HAP-1 (cell line): Measurements from ENCODE around the gene RXRB.
A peak's percentile ranks its signal among the peaks of the same experiment; 100 is the strongest.

ENCODE experiments used
- DNase-seq, 2 experiments: peaks; one replicate each; pipeline ENCODE4 v3.0.0-alpha.2; 2016 to 2020; ENCODE audit warnings: low spot score in 2 of 2
- H3K27me3 ChIP-seq: fragments of 250-450 bp; sonication (Bioruptor Pico); 2 replicates; pipeline ENCODE4 v1.5.1; 2020; ENCODE audit warnings: low read depth, mild to moderate bottlenecking, moderate library complexity
- H3K36me3 ChIP-seq: fragments of 250-450 bp; sonication (Bioruptor Pico); replicated peaks from 2 replicates; pipeline ENCODE4 v1.5.1; 2020; ENCODE audit warnings: mild to moderate bottlenecking
- H3K4me1 ChIP-seq: fragments of 250-450 bp; sonication (Bioruptor Pico); 2 replicates; pipeline ENCODE4 v1.5.1; 2020; ENCODE audit warnings: mild to moderate bottlenecking
- H3K4me3 ChIP-seq: fragments of 250-450 bp; sonication (Bioruptor Pico); 2 replicates; pipeline ENCODE4 v1.5.1; 2020; ENCODE audit warnings: mild to moderate bottlenecking, moderate library complexity
- H3K9me3 ChIP-seq: fragments of 250-450 bp; sonication (Bioruptor Pico); 2 replicates; pipeline ENCODE4 v1.5.1; 2020; ENCODE audit warnings: mild to moderate bottlenecking, moderate library complexity
- in situ Hi-C: fragments of 300-500 bp; cut with MboI; formaldehyde crosslinking; loops from 3 replicates; pipeline ENCODE4 v1.14.3; 2020; ENCODE audit warnings: low sequenced_read_pairs, inconsistent platforms, mixed read lengths

Gene RXRB

DNA sequence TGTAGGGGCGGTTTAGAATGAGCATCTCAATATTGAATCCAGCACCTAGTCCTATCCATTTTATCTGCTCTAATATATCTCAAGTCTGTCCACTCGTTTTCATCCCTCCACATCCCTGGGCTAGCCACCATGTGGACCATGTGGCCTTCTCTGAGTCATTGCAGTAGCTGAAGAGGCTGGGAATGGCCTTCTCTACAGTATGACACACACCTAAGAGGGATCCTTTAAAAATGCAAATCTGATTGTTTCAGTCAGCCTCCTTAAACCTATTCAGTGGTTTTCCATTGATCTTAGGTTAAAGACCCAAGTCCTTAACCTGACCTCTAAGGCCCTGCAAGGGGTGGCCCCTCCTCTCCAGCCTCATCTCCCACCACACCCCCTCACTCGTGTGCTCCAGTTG lies 17.2 kb upstream of the RXRB start:
- Histone ChIP-seq H3K9me3 (no peaks in the 10 kb centered on the region), H3K4me1 (peaks cover 12% of the 10 kb centered on the region), H3K36me3 (peaks cover under 1% of the 10 kb centered on the region; the same call in 1 of the 2 replicates), H3K27me3 (no peaks in the 10 kb centered on the region), H3K4me3 (no peak overlapping the region)
- DNase-seq: no peak
- in situ Hi-C loops: no loop called here

DNA sequence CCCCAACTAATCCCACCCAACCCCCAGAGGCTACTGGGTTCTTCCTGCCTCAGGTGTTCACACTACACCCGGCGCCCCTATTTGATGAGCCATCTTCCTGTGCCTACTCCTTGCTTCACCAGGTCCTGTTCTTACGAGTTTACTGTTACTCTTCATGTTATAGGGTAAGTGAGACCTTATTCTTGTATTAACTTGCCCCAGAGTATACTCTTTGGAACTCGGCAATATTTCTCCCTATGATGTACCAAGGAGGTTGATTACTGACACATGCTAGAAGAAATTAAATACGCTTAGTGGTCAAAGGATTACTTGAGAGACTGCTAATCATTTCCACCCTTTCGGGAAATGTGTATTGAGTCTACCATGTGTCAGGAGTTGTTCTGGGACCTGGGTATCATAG lies 16.8 kb upstream of the RXRB start:
- no peak for DNase-seq
- Histone ChIP-seq H3K4me3 (no peak overlapping the region), H3K9me3 (no peaks in the 10 kb centered on the region), H3K36me3 (peaks cover 5% of the 10 kb centered on the region; the same call in 1 of the 2 replicates), H3K4me1 (peaks cover 13% of the 10 kb centered on the region), H3K27me3 (no peaks in the 10 kb centered on the region)
- in situ Hi-C loops: no loop called here

DNA sequence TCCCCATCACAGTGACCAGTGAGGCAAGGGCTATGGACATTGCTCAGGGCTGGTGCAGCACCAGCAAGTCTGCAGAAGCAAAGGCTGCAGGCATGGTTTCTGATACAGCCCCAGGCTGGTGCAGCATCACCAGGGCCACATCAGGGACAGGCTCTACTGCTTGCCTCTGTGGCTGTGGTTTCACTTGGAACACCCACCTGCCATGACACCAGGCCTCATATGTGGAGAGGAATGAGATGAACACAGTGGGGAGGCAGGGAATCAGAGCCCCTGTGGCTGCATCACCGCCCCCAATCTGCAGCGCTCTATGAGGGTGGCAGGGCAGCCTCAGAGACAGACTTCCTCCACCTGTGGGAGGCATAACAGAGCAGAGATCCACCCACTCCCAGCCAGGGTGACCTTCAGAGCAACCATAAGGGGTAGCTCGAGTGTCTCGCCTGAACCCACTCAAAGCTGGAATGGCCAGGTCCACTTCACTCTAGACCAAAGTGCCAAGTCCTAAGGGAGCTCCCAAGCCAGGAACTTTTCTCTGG lies 15.7 kb upstream of the RXRB start:
- in situ Hi-C loops: no loop called here
- DNase-seq: no peak
- no peaks in the 10 kb centered on the region for H3K27me3 ChIP-seq

DNA sequence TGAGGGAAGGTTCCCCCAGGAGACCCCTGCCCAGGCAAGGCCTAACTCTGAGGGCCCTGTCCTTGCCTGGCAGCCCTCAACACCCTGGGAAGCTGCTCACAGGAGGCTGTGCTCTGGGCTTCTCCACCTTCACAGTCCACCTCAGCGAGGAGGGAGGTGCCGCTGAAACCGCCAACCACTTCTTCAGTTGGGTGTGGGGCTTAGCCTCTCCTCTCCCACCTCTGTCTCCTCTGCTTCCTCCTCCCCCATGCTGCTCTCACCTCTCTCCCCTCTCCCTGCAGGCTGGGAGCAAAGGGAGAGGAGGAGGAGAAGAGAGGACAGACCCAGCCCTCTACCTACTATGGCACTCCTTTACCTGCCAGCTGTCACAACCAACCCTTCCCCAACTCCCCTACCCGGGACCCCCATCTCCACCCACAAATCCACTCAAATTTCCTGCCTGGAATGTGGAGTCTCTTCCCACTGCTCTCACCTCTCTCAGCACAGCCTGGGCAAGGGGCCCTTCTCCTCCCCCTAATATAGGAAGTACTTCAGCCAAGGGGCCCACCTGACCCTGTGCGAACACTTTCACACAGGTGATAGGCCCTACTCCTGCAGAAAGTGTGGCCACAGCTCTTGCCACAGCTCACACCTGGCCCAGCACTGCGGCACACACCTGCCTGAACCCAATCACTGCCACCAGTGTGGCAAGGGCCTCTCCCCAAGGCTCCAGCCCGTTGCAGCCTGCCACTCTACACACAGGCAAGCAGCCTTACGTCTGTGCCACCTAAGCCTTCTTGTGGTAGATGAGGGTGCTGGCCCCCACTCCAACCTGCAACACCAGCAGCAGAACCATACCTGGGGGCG lies 15.0 kb upstream of the RXRB start:
- no peak overlapping the region for H3K4me3 ChIP-seq
- in situ Hi-C loops: no loop called here
- H3K4me1 ChIP-seq: peaks cover 13% of the 10 kb centered on the region
- H3K9me3 ChIP-seq: no peaks in the 10 kb centered on the region
- H3K36me3 ChIP-seq: peaks cover 11% of the 10 kb centered on the region
- no peaks in the 10 kb centered on the region for H3K27me3 ChIP-seq
- no peak for DNase-seq

More for the DNA sequence above, 15.7 kb upstream of the RXRB start:
- H3K9me3 ChIP-seq: no peaks in the 10 kb centered on the region
- H3K4me1 ChIP-seq: peaks cover 13% of the 10 kb centered on the region
- peaks cover 6% of the 10 kb centered on the region; the same call in 1 of the 2 replicates for H3K36me3 ChIP-seq
- no peak overlapping the region for H3K4me3 ChIP-seq

DNA sequence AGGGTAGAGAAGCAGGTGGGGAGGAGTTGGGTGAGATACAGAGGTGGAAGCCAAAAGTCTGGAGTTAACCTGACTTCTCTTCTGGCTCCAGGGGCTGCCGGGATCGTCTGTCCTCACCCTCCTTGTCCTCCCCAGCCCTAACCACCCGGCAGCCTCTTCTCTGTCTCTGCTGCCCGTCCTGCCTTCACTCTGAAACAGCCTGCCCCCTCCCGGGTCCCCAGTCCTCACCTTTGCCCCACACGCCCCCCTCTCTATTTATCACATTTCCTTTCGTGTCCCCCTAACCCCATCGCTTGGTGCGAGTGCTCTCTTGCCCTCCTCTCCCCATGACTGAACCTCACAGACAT lies 13.5 kb upstream of the RXRB start:
- Histone ChIP-seq H3K4me3 (no peak overlapping the region), H3K27me3 (no peaks in the 10 kb centered on the region), H3K36me3 (peaks cover 24% of the 10 kb centered on the region), H3K9me3 (no peaks in the 10 kb centered on the region), H3K4me1 (peaks cover 16% of the 10 kb centered on the region)
- in situ Hi-C loops: no loop called here
- DNase-seq: no peak

DNA sequence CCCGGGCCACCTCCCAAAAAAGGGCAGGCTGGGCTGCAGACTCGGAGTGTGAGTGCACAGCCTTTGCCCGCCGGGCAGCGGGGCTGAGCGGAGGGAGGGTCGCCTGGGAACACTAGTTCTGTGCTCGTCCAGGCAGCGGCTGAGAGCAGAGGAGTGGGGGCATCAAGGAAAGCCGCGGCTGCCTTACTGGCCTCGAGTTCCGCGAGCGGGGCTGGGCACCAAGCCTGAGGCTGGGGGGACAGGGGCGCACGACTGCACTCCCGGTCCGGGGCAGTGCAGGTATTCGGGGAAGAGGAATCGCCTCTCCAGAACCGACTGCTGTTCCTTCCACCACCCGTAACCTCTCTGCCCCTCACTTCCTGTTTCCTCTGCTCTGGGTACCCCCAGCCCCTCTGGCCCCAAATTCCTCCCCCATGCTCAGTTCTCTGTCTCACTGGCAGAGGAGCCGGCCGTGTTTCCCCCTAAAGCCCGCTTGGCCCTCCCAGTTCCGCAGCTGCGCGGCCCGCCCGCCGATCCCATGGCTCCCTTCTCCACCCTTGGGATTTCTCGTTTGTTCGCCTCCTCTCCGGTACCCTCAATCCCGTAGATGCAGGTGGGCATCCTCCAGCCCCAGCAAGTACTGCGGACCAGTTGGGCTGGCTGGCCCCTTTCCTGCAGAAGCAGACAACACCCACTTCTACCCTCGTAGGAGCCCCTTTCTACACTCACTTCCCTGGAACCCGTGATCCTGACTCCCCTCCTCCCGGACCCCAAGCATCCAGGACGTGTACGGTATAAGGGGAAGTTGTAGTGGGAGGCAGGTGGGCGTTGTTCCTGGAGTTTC lies 12.9 kb upstream of the RXRB start:
- H3K36me3 ChIP-seq: peaks cover 26% of the 10 kb centered on the region
- in situ Hi-C loops: no loop called here
- peaks cover 18% of the 10 kb centered on the region for H3K4me1 ChIP-seq
- peak overlapping the region; percentile 24 for H3K4me3 ChIP-seq
- no peaks in the 10 kb centered on the region for H3K27me3 ChIP-seq
- no peaks in the 10 kb centered on the region for H3K9me3 ChIP-seq
- peak in 1 of 2 experiments; percentile 48 for DNase-seq

DNA sequence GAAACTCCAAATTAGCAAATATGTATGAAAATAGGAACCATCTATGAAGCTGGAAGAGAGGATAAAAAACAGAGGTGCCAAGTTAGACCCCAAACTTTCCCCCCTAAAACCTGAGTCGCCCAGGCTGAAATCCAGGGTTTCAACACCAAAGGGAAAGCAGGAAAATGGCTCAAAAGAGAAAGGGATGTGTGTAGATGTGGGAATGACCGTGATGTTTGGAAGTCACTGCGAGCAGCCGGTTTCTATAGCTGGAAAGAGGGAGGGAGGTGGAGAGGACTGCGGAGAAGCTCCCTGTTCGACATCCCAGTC lies 12.3 kb upstream of the RXRB start:
- no peaks in the 10 kb centered on the region for H3K27me3 ChIP-seq
- H3K36me3 ChIP-seq: peaks cover 26% of the 10 kb centered on the region
- no peaks in the 10 kb centered on the region for H3K9me3 ChIP-seq
- in situ Hi-C loops: no loop called here
- peaks cover 18% of the 10 kb centered on the region for H3K4me1 ChIP-seq
- peak overlapping the region; percentile 24 for H3K4me3 ChIP-seq
- no peak for DNase-seq

DNA sequence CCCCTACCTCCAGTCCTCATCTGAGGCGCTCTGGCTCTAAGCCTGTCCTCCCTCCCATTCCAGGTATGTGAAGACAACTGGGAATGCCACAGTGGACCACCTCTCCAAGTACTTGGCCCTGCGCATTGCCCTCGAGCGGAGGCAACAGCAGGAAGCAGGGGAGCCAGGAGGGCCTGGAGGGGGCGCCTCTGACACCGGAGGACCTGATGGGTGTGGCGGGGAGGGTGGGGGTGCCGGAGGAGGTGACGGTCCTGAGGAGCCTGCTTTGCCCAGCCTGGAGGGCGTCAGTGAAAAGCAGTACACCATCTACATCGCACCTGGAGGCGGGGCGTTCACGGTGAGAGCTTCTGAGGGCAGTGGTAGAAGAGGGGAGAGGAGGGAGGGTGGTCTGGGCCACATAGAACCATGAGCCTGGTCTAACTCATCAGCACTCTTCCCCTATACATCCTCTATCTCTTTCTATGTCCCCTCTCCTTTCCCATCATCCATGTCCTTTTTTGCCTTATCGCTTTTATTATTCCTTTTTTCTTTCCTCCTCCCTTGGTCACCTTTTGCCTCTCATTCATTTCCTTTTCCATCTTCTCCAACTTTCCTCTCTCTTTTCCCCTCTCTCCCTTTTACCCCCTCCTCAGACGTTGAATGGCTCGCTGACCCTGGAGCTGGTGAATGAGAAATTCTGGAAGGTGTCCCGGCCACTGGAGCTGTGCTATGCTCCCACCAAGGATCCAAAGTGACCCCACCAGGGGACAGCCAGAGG lies 11.4 kb upstream of the RXRB start:
- DNase-seq: peak in 1 of 2 experiments; percentile 49
- Histone ChIP-seq H3K9me3 (no peaks in the 10 kb centered on the region), H3K36me3 (peaks cover 26% of the 10 kb centered on the region), H3K27me3 (no peaks in the 10 kb centered on the region), H3K4me3 (no peak overlapping the region), H3K4me1 (peaks cover 21% of the 10 kb centered on the region)
- in situ Hi-C loops: no loop called here

DNA sequence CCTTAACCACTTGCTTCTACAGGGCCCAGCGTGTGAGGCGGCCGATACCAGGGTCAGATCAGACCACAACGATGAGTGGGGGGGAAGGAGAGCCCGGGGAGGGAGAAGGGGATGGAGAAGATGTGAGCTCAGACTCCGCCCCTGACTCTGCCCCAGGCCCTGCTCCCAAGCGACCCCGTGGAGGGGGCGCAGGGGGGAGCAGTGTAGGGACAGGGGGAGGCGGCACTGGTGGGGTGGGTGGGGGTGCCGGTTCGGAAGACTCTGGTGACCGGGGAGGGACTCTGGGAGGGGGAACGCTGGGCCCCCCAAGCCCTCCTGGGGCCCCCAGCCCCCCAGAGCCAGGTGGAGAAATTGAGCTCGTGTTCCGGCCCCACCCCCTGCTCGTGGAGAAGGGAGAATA lies 10.7 kb upstream of the RXRB start:
- Histone ChIP-seq H3K4me3 (no peak overlapping the region), H3K9me3 (no peaks in the 10 kb centered on the region), H3K36me3 (peaks cover 26% of the 10 kb centered on the region), H3K27me3 (no peaks in the 10 kb centered on the region), H3K4me1 (peaks cover 28% of the 10 kb centered on the region)
- no peak for DNase-seq
- in situ Hi-C loops: no loop called here

DNA sequence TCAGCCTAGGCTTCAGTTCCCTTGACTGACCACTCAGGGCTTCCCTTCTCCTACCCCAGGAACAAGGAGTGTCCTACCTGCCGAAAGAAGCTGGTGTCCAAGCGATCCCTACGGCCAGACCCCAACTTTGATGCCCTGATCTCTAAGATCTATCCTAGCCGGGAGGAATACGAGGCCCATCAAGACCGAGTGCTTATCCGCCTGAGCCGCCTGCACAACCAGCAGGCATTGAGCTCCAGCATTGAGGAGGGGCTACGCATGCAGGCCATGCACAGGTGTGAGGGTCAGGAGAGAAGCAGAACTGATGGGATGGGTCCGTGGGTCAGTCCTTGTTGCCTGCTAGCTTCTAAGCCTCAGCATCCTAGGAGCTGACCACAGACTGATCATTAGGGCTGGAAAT lies 9.4 kb upstream of the RXRB start:
- H3K4me1 ChIP-seq: peaks cover 41% of the 10 kb centered on the region
- no peak for DNase-seq
- H3K36me3 ChIP-seq: peaks cover 26% of the 10 kb centered on the region
- H3K9me3 ChIP-seq: no peaks in the 10 kb centered on the region
- no peak overlapping the region for H3K4me3 ChIP-seq
- in situ Hi-C loops: no loop called here
- no peaks in the 10 kb centered on the region for H3K27me3 ChIP-seq

DNA sequence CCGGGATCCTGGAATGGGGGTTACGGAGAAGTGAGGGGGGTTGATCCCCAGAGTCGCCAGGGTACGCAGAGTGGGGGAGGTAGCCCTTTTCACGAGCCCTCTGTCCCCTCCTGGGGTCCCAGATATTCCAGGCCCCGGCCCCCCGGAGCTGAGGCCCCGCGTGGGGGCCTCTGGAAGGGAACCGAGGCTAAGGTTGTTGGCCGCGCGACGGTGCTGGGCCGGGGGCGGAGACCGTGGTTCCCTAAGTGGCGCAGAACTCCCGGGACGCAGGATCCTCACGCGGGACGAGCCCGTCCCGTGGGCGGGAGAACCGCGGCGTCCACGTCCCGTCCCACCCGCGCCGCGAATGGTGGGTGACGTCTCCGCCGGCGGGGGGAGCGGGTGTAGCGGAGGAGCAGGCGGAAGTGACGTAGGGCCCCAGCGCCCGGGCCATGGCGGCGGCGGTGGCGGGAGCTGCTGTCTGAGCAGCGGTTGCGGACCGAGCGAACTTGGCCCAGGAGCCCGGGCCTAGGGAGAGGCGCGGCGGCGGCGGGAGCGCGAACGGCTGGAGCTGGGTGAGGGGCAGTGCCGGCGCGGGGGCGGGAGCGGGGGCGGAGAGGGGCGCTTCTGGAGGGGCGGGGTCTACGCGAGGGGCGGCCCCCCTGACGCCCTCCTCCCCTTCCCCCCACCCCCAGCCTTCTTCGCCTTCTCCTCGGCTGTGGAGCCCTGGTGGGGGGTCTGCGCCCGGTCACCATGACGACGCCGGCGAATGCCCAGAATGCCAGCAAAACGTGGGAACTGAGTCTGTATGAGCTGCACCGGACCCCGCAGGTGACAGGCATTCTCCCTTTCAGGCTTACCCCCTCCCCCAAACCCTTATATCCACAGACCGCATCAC lies 7.9 kb upstream of the RXRB start, which contains the start of gene RING1:
TSS of gene RING1 (plus strand) at position 410 of the 877 bp plus-strand sequence. CDS start at position 733, 323 bp downstream.
- H3K4me1 ChIP-seq: peaks cover 41% of the 10 kb centered on the region
- in situ Hi-C loops: no loop called here
- H3K27me3 ChIP-seq: no peaks in the 10 kb centered on the region
- H3K4me3 ChIP-seq: peak within 1 kb of the TSS; percentile 93
- peaks cover 35% of the 10 kb centered on the region for H3K36me3 ChIP-seq
- no peaks in the 10 kb centered on the region for H3K9me3 ChIP-seq
- DNase-seq: peak; percentile 41 to 83

DNA sequence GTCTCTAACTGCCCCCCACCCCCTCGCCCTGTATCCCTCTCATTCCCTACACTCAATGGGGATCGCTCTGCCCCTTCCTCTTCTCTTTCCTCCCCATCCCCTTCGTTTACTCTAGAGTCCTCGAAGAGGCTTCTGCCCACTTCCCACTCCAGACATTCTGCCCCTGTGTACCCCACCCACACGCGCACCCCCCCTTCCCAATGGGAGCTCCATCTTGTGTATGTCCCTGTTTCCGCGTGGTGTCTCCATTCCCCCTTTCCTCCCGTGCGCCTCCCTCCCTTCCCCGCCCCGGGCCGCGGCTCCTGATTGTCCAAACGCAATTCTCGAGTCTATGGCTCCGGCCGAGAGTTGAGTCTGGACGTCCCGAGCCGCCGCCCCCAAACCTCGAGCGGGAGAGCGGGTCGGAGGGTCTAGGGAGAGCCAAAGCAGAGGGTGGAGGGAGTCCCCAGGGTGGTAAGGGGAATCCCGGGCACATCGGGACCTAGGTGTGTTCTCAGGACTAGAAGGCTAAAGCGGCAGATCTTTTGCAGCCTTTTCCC lies 7.2 kb upstream of the RXRB start:
- no peaks in the 10 kb centered on the region for H3K27me3 ChIP-seq
- peak overlapping the region; percentile 93 for H3K4me3 ChIP-seq
- peaks cover 41% of the 10 kb centered on the region for H3K36me3 ChIP-seq
- peaks cover 34% of the 10 kb centered on the region for H3K4me1 ChIP-seq
- DNase-seq: peak; percentile 35 to 75
- in situ Hi-C loops: no loop called here
- H3K9me3 ChIP-seq: no peaks in the 10 kb centered on the region
